NB4 (cell line): Measurements from ENCODE around the gene CUL1.
A peak's percentile ranks its signal among the peaks of the same experiment; 100 is the strongest.

Source experiments
- DNase-seq: peaks from one replicate; pipeline ENCODE4 v3.0.0; 2010; ENCODE audit warnings: low read depth
- H3K4me3 ChIP-seq: one replicate; pipeline ENCODE4 v1.5.1; 2011; ENCODE audit warnings: mild to moderate bottlenecking, low read depth, low read length, moderate library complexity
- CTCF ChIP-seq: IDR thresholded peaks from one replicate; pipeline ENCODE4 v1.5.1; 2012; ENCODE audit warnings: low read depth, low read length
- MAX ChIP-seq: IDR thresholded peaks from 2 replicates; pipeline ENCODE4 v1.6.1; 2011; ENCODE audit warnings: low read depth, low read length
- MYC ChIP-seq: IDR thresholded peaks from 2 replicates; pipeline ENCODE4 v1.6.1; 2011; ENCODE audit warnings: low read depth, low read length
- POLR2A ChIP-seq: IDR thresholded peaks from 2 replicates; pipeline ENCODE4 v1.6.1; 2011; ENCODE audit warnings: mild to moderate bottlenecking; ENCODE audit not compliant: insufficient read length; ENCODE audit errors: extremely low read depth

The CUL1 gene

GRCh38 chr7:148723846-148724245 lies 25.1 kb downstream of the CUL1 start:
- no peak for TF ChIP-seq CTCF
- no peak for TF ChIP-seq MYC
- TF ChIP-seq POLR2A: no peak
- TF ChIP-seq MAX: no peak
- H3K4me3 ChIP-seq: no peak overlapping the region
- peak; percentile 48 for DNase-seq

GRCh38 chr7:148726385-148726784 lies 27.7 kb downstream of the CUL1 start:
- TF ChIP-seq CTCF (no peak), MYC (no peak), MAX (no peak), POLR2A (no peak)
- peak; percentile 46 for DNase-seq
- no peak overlapping the region for H3K4me3 ChIP-seq

GRCh38 chr7:148727501-148728278 lies 29.0 kb downstream of the CUL1 start:
- TF ChIP-seq MYC (no peak), POLR2A (no peak)
- no peak for DNase-seq

GRCh38 chr7:148729984-148730733 lies 31.5 kb downstream of the CUL1 start:
- TF ChIP-seq CTCF (no peak), POLR2A (no peak), MYC (no peak), MAX (no peak)
- H3K4me3 ChIP-seq: no peak overlapping the region
- DNase-seq: no peak

More at GRCh38 chr7:148727501-148728278, 29.0 kb downstream of the CUL1 start:
- no peak overlapping the region for H3K4me3 ChIP-seq

GRCh38 chr7:148732862-148733261 lies 34.2 kb downstream of the CUL1 start:
- TF ChIP-seq MYC: no peak
- no peak for TF ChIP-seq CTCF
- no peak for TF ChIP-seq MAX
- no peak for TF ChIP-seq POLR2A
- H3K4me3 ChIP-seq: no peak overlapping the region
- DNase-seq: no peak

- TF ChIP-seq CTCF (no peak), POLR2A (no peak), MYC (no peak), MAX (no peak)
- no peak overlapping the region for H3K4me3 ChIP-seq
- no peak for DNase-seq
These were observed 34.8 kb downstream of the CUL1 start for GRCh38 chr7:148733496-148733895.
